ENCODE results near the gene GIPC1.

GRCh38 chr19:14497228-14497921, 1.4 kb upstream of the GIPC1 start:
- no peak for TF ChIP-seq CTCF (IDR thresholded peaks at IDR 0.05; ENCODE audit: low read length)
- no peak for TF ChIP-seq EZH2 (IDR thresholded peaks at IDR 0.05; ENCODE audit: borderline replicate concordance, low read length)

All from OCI-LY1 (cell line).